GM20431 (cell line): Measurements from ENCODE around the gene MRGPRX1.
"Not testable (repeated sequence)": the region's sequence is repeated elsewhere in the genome, so short reads cannot be mapped to it uniquely, and the experiment has no call there.

ENCODE experiments used
- in situ Hi-C: fragments of 300-500 bp; cut with MseI, MboI; formaldehyde crosslinking; loops from one replicate; pipeline ENCODE4 v1.15.0; 2020; ENCODE audit warnings: low sequenced_read_pairs; ENCODE audit not compliant: unreplicated experiment

The MRGPRX1 gene

GRCh38 chr11:18939314-18939713 is at the start of gene MRGPRX1:
TSS of gene MRGPRX1 (minus strand) at chr11:18939414. CDS start at chr11:18934784, 4,630 bp downstream.
- in situ Hi-C loops: no loop called here

- in situ Hi-C loops: no loop called here
Observed at GRCh38 chr11:18987454-18988231, 48.4 kb upstream of the MRGPRX1 start.

GRCh38 chr11:18986744-18987143 is 47.5 kb upstream of the MRGPRX1 start:
- in situ Hi-C loops: no loop called here

- in situ Hi-C loops: no loop called here
Observed at GRCh38 chr11:18981897-18982296, 42.7 kb upstream of the MRGPRX1 start.

GRCh38 chr11:18974192-18974591 is 35.0 kb upstream of the MRGPRX1 start:
- in situ Hi-C loops: no loop called here

GRCh38 chr11:18972336-18972735 is 33.1 kb upstream of the MRGPRX1 start:
- in situ Hi-C loops: no loop called here

- in situ Hi-C loops: no loop called here
Observed at GRCh38 chr11:18969720-18970119, 30.5 kb upstream of the MRGPRX1 start.

- in situ Hi-C loops: no loop called here
Observed at GRCh38 chr11:18958221-18958910, 19.2 kb upstream of the MRGPRX1 start.

- in situ Hi-C loops: no loop called here
Observed at GRCh38 chr11:18956630-18957029, 17.4 kb upstream of the MRGPRX1 start.

GRCh38 chr11:18936002-18936673 is 3.1 kb downstream of the MRGPRX1 start:
- in situ Hi-C loops: no loop called here

- in situ Hi-C loops: no loop called here
Observed at GRCh38 chr11:18934195-18934814, 4.9 kb downstream of the MRGPRX1 start.

GRCh38 chr11:18927550-18928322 is 11.5 kb downstream of the MRGPRX1 start:
- in situ Hi-C loops: no loop called here

GRCh38 chr11:18925426-18925825 is 13.8 kb downstream of the MRGPRX1 start:
- in situ Hi-C loops: not testable (repeated sequence)

- in situ Hi-C loops: no loop called here
Observed at GRCh38 chr11:18912883-18913282, 26.3 kb downstream of the MRGPRX1 start.

- in situ Hi-C loops: no loop called here
Observed at GRCh38 chr11:18907391-18907790, 31.8 kb downstream of the MRGPRX1 start.

- in situ Hi-C loops: not testable (repeated sequence)
Observed at GRCh38 chr11:18900637-18901036, 38.6 kb downstream of the MRGPRX1 start.

GRCh38 chr11:18900151-18900611 is 39.0 kb downstream of the MRGPRX1 start:
- in situ Hi-C loops: not testable (repeated sequence)

- in situ Hi-C loops: not testable (repeated sequence)
Observed at GRCh38 chr11:18891712-18892111, 47.5 kb downstream of the MRGPRX1 start.

- in situ Hi-C loops: no loop called here
Observed at GRCh38 chr11:18890615-18891014, 48.6 kb downstream of the MRGPRX1 start.
